ENCODE data around the gene CHSY1. TPM values are rescaled to one million over a fixed set of nuclear protein-coding genes. Genes with fewer than 3 reads are reported as not detected.

The CHSY1 gene
- total RNA-seq, 1 donor from 2014 or later = 39.7 TPM

GRCh38 chr15:101132390-101133180 is 119.3 kb downstream of the CHSY1 start:
- H3K4me1 Mint-ChIP-seq (ENCODE audit: unreplicated experiment) = peaks cover 16% of the 10 kb centered on the region
- DNase-seq (ENCODE audit: extremely low spot score, unreplicated experiment) = no peak
- no peaks in the 10 kb centered on the region for H3K27me3 Mint-ChIP-seq (ENCODE audit: unreplicated experiment)
- no peaks in the 10 kb centered on the region for H3K9me3 Mint-ChIP-seq (ENCODE audit: unreplicated experiment)
- H3K36me3 Mint-ChIP-seq (ENCODE audit: unreplicated experiment) = no peaks in the 10 kb centered on the region
- H3K4me3 Mint-ChIP-seq (ENCODE audit: unreplicated experiment) = no peak overlapping the region
- H3K27ac Mint-ChIP-seq (ENCODE audit: unreplicated experiment) = no peak overlapping the region
- TF ChIP-seq, protein P1, sequence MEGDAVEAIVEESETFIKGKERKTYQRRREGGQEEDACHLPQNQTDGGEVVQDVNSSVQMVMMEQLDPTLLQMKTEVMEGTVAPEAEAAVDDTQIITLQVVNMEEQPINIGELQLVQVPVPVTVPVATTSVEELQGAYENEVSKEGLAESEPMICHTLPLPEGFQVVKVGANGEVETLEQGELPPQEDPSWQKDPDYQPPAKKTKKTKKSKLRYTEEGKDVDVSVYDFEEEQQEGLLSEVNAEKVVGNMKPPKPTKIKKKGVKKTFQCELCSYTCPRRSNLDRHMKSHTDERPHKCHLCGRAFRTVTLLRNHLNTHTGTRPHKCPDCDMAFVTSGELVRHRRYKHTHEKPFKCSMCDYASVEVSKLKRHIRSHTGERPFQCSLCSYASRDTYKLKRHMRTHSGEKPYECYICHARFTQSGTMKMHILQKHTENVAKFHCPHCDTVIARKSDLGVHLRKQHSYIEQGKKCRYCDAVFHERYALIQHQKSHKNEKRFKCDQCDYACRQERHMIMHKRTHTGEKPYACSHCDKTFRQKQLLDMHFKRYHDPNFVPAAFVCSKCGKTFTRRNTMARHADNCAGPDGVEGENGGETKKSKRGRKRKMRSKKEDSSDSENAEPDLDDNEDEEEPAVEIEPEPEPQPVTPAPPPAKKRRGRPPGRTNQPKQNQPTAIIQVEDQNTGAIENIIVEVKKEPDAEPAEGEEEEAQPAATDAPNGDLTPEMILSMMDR (IDR thresholded peaks at IDR 0.05) = no peak

DNA sequence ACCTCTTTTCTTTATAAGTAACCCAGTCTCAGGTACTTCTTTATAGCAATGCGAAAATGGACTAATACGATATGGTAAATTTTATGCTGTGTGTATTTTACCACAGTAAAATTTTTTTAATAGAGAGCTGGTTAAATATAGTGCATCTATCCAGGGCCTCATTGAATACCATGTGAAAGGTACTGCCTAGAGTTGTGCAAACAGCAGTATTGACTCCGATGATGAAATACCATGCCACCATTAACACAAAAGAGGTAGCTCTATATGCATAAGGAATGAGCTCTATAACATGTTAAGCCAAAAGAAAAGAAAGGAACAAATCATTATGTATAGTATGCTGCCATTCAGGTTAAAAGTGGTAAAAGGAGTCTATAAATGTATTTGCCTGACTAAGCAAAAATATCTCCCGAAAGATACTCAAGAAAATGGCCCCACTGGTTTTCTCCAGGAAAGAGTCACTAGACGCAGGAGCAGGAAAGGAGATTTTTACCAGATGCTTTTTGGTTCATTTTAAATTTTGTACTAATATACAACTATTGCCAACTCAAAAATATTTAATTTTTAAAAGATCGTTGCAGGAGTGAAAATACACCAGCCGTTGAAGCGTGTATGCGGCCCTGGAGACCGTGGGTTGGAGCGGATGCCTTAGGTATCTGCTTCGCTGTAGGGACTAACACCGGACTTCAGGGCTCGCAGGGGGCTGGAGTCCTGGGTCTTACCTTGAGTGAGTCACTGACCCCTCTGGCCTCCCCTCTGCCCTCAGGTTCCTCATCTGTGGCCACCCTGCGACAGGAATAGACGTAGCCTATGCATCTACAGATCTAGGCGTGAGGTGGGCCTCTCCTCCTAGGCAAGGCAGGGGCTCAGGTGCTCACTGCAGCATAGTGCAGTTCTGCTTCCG is 120.1 kb downstream of the CHSY1 start:
- Mint-ChIP-seq H3K4me3 (ENCODE audit: unreplicated experiment) (no peak overlapping the region), H3K27ac (ENCODE audit: unreplicated experiment) (no peak overlapping the region)
- DNase-seq (ENCODE audit: extremely low spot score, unreplicated experiment) = no peak

DNA sequence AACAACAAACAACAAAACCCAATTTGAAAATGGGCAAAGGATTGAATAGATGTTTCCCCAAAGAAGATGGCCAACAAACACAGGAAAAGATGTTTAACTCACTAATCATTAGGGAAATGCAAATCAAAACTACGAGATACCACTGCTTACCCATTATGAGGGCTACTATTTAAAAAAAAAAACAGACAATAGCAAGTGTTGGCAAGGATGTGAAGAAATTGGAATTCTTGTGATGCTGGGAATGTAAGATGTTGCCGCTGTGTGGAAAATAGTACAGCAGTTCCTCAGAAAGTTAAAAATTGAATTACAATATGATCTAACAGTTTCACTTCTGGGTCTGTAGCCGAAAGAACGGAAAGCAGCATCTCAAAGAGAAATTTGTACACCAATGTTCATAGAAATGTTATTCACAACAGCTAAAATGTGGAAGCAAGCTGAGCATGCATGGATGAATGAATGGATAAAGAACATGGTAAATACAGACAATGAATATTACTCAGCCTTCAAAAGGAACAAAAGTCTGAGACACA is 121.9 kb downstream of the CHSY1 start:
- H3K27ac Mint-ChIP-seq (ENCODE audit: unreplicated experiment) = no peak overlapping the region
- H3K4me3 Mint-ChIP-seq (ENCODE audit: unreplicated experiment) = no peak overlapping the region
- H3K27me3 Mint-ChIP-seq (ENCODE audit: unreplicated experiment) = no peaks in the 10 kb centered on the region
- H3K36me3 Mint-ChIP-seq (ENCODE audit: unreplicated experiment) = no peaks in the 10 kb centered on the region
- no peak for DNase-seq (ENCODE audit: extremely low spot score, unreplicated experiment)
- H3K4me1 Mint-ChIP-seq (ENCODE audit: unreplicated experiment) = peaks cover 40% of the 10 kb centered on the region
- TF ChIP-seq, protein P1 (IDR thresholded peaks at IDR 0.05) = no peak
- H3K9me3 Mint-ChIP-seq (ENCODE audit: unreplicated experiment) = no peaks in the 10 kb centered on the region

More for the DNA sequence above, 120.1 kb downstream of the CHSY1 start:
- Mint-ChIP-seq H3K36me3 (ENCODE audit: unreplicated experiment) (no peaks in the 10 kb centered on the region), H3K4me1 (ENCODE audit: unreplicated experiment) (peaks cover 25% of the 10 kb centered on the region), H3K27me3 (ENCODE audit: unreplicated experiment) (no peaks in the 10 kb centered on the region), H3K9me3 (ENCODE audit: unreplicated experiment) (no peaks in the 10 kb centered on the region)
- TF ChIP-seq, protein P1 (IDR thresholded peaks at IDR 0.05) = no peak

DNA sequence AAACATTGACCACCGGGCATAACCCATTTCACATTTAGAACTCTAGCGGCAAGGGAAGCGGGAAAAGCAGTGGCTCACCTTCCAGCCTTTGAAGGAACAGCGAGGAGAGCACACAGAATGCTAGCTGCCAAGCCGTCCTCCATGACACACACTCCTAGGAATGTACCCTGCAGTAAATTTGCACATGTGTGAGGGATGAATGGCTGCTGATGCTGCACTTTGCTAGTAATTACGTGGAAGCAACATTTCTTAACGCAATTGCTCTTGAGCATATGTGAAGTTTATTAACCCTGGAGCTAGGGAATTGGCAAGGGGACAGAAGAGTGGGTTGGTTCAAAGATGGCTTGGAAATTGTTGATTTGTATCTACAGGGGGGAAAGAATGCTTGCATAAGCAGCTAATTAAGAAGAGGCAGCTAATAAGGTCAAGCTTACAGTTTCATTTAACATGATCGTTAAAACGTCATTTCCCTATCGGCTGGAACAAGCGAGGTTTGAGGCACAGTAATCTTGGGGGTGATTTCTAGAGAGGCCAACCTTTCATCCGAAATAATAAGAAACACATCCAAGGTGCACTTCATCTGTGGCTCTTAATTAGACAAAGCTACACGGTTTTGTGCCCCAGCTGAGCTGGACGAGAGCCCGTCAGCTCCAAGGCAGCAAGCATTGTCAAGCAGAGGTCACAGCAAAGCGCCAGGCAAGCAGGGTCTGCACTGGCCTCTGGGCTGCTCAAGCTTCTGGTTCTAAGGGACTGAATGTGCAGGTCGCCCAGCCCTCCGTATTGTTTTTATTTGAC is 123.4 kb downstream of the CHSY1 start:
- H3K4me3 Mint-ChIP-seq (ENCODE audit: unreplicated experiment) = peak overlapping the region; percentile 33
- peak overlapping the region; percentile 96 for H3K27ac Mint-ChIP-seq (ENCODE audit: unreplicated experiment)
- no peaks in the 10 kb centered on the region for H3K9me3 Mint-ChIP-seq (ENCODE audit: unreplicated experiment)
- no peak for DNase-seq (ENCODE audit: extremely low spot score, unreplicated experiment)
- H3K36me3 Mint-ChIP-seq (ENCODE audit: unreplicated experiment) = no peaks in the 10 kb centered on the region
- H3K27me3 Mint-ChIP-seq (ENCODE audit: unreplicated experiment) = no peaks in the 10 kb centered on the region
- H3K4me1 Mint-ChIP-seq (ENCODE audit: unreplicated experiment) = peaks cover 49% of the 10 kb centered on the region
- TF ChIP-seq, protein P1 (IDR thresholded peaks at IDR 0.05) = no peak
